GM13977 (cell line): ENCODE data around the gene ITPRID2.
"Not testable (repeated sequence)": the region's sequence is repeated elsewhere in the genome, so short reads cannot be mapped to it uniquely, and the experiment has no call there.

Source experiments
- DNase-seq: peaks from one replicate; pipeline ENCODE4 v3.0.0; 2012; ENCODE audit warnings: low spot score
- CTCF ChIP-seq: IDR thresholded peaks from 2 replicates; pipeline ENCODE4 v1.5.1; 2012; ENCODE audit warnings: mild to moderate bottlenecking, control low read depth; ENCODE audit not compliant: insufficient read depth; ENCODE audit errors: extremely low read depth, missing control alignments
- in situ Hi-C: fragments of 300-500 bp; cut with MboI; formaldehyde crosslinking; loops from one replicate; pipeline ENCODE4 v1.12.0; 2022; ENCODE audit warnings: low sequenced_read_pairs, low pct_unique_long_range_greater_than_20kb, mixed read lengths, inconsistent platforms; ENCODE audit not compliant: unreplicated experiment

The ITPRID2 gene

GRCh38 chr2:181959508-181959907 lies 68.0 kb downstream of the ITPRID2 start:
- TF ChIP-seq CTCF, result no peak
- no peak for DNase-seq
- in situ Hi-C loops, result no loop called here

GRCh38 chr2:181961167-181961566 lies 69.6 kb downstream of the ITPRID2 start:
- TF ChIP-seq CTCF, result peak; percentile 36
- in situ Hi-C loops, DNase-seq: not testable (repeated sequence)

GRCh38 chr2:181962142-181962541 lies 70.6 kb downstream of the ITPRID2 start:
- DNase-seq, result no peak
- in situ Hi-C loops, result no loop called here
- TF ChIP-seq CTCF, result no peak

GRCh38 chr2:181970160-181970794 lies 78.7 kb downstream of the ITPRID2 start:
- in situ Hi-C loops, result loop anchor here (10.0 kb wide), 1 partner anchor 105 kb away; no protein-coding TSS in a partner anchor
- peak; percentile 15 for TF ChIP-seq CTCF
- DNase-seq, result no peak

- no peak for DNase-seq
- in situ Hi-C loops, result loop anchor here (10.0 kb wide), 1 partner anchor 104 kb away; no protein-coding TSS in a partner anchor
- TF ChIP-seq CTCF, result no peak
These were observed 79.5 kb downstream of the ITPRID2 start for GRCh38 chr2:181971032-181971431.

GRCh38 chr2:181972431-181973170 lies 81.1 kb downstream of the ITPRID2 start:
- in situ Hi-C loops, result loop anchor here (10.0 kb wide), 1 partner anchor 102 kb away; no protein-coding TSS in a partner anchor
- no peak for TF ChIP-seq CTCF
- no peak for DNase-seq
